Thymus (tissue), 11 donors: ENCODE measurements around the gene SUGP2. TPM values are rescaled to one million over a fixed set of nuclear protein-coding genes. Genes with fewer than 3 reads are reported as not detected.

Experiments used
- DNase-seq, 9 donors: peaks; one replicate each; pipeline ENCODE4 v3.0.0-alpha.2; 2013; ENCODE audit warnings: low spot score in 9 of 9, low read depth in 6 of 9, missing footprints in 1 of 9
- H3K27ac ChIP-seq, 2 donors: one replicate each; pipeline ENCODE4 v1.5.1; 2013; ENCODE audit warnings: control low read depth in 1 of 2, low read depth in 1 of 2, low read length in 1 of 2, mild to moderate bottlenecking in 1 of 2, moderate library complexity in 1 of 2
- H3K27me3 ChIP-seq, 2 donors: one replicate each; pipeline ENCODE4 v1.5.1; 2013; ENCODE audit warnings: low read length in 1 of 2; ENCODE audit not compliant: control insufficient read depth in 2 of 2, insufficient read depth in 1 of 2
- H3K36me3 ChIP-seq, 2 donors: one replicate each; pipeline ENCODE4 v1.5.1; 2013; ENCODE audit warnings: low read length in 1 of 2, mild to moderate bottlenecking in 1 of 2, moderate library complexity in 1 of 2; ENCODE audit not compliant: control insufficient read depth in 2 of 2, insufficient read depth in 2 of 2
- H3K4me1 ChIP-seq, 2 donors: one replicate each; pipeline ENCODE4 v1.5.1; 2013; ENCODE audit warnings: low read length in 2 of 2; ENCODE audit not compliant: control insufficient read depth in 2 of 2, insufficient read depth in 2 of 2
- H3K4me3 ChIP-seq, 2 donors: one replicate each; pipeline ENCODE4 v1.5.1; 2013; ENCODE audit warnings: low read length in 2 of 2, control low read depth in 1 of 2, mild to moderate bottlenecking in 1 of 2
- H3K9me3 ChIP-seq, 2 donors: one replicate each; pipeline ENCODE4 v1.5.1; 2013; ENCODE audit warnings: low read length in 1 of 2, mild to moderate bottlenecking in 1 of 2; ENCODE audit not compliant: control insufficient read depth in 2 of 2, insufficient read depth in 1 of 2
- WGBS: extraction: QIAGEN DNeasy Blood & Tissue Kit; methylation state at CpG from one replicate; pipeline ENCODE4 v1.1.7; 2013; 5-methylcytosine and 5-hydroxymethylcytosine counted together
- polyA plus RNA-seq: library from polyadenylated mRNA; stranded (reverse); fragments of 200-250 nt; gene quantifications from one replicate; pipeline ENCODE4 v1.2.3, GENCODE V29; 2013
- total RNA-seq: library from RNA; stranded (reverse); fragments of 120-200 nt; gene quantifications from one replicate; pipeline ENCODE4 v1.2.4, GENCODE V29; 2013
- donor health status: healthy.

The SUGP2 gene
- total and polyA plus RNA-seq, 2 donors = 45.3 to 129 TPM

DNA sequence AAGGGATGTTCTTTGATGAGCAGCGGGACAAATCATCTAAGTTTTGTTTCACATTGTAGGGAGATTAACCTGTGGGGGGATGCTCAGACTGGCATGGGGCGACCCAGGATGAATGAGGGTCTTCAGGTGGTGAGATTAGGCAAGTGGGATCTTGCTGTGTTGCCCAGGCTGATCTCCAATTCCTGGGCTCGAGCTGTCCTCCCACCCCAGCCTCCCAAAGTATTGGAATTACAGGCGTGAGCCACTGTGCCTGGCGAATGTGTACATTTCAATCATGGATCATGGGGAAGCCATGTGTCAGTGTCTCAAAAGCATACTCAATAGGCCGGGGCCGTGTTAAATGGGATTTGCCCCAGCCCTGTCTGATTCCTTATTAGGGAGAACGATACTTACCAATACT is 38.6 kb upstream of the SUGP2 start:
- no peak overlapping the region for H3K27ac ChIP-seq
- H3K4me1 ChIP-seq = peaks cover 4 to 23% of the 10 kb centered on the region in 2 donors
- H3K27me3 ChIP-seq = no peaks in the 10 kb centered on the region
- 97% methylated on average over 8 of the region's 8 CpGs for WGBS
- no peak overlapping the region for H3K4me3 ChIP-seq
- peaks cover 10 to 24% of the 10 kb centered on the region in 2 donors for H3K36me3 ChIP-seq
- no peak for DNase-seq
- H3K9me3 ChIP-seq = peaks cover 0 to 4% of the 10 kb centered on the region in 2 donors

GRCh38 chr19:19068659-19069654 is 35.6 kb upstream of the SUGP2 start:
- Histone ChIP-seq H3K27ac (peak overlapping the region in 1 of 2 donors; percentile 17), H3K4me3 (no peak overlapping the region), H3K27me3 (no peaks in the 10 kb centered on the region), H3K9me3 (peaks cover 0 to 4% of the 10 kb centered on the region in 2 donors), H3K4me1 (peaks cover 4 to 41% of the 10 kb centered on the region in 2 donors), H3K36me3 (peaks cover 8 to 12% of the 10 kb centered on the region in 2 donors)
- 87% methylated on average over 11 of the region's 11 CpGs for WGBS
- DNase-seq = no peak

DNA sequence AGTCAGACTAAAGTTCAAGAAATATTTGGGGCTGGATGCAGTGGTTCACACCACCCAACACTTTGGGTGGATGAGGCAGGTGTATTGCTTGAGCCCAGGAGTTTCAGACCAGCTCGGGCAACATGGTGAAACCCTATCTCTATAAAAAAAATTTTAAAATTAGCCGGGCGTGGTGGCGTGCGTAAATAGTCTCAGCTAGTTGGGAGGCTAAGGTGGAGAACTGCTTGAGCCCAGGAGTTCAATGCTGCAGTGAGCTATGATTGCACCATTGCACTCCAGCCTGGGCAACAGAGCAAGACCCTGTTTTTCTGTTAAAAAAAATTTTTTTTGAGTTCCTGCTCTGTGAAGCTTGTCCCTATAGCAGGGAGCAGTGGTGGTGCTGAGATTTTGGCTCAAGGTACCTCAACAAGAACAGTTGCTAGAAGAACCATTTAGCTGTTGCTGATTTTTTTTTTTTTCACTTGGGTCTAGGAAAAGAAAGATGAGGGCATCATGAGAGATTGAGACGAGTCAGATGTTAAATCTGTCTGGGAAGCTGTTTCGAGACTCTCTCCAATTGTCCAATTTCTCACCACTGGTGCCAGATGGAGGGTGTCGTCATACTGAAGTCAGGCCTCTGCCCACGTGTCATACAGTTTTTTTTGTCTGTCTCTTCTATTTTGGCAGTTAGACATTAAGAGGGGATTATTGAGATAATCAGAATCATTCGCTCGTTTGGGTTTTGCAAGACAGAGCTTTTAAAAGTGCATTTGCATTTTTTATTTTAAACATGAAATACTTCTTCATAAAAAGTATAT is 34.2 kb upstream of the SUGP2 start:
- peaks cover 4 to 47% of the 10 kb centered on the region in 2 donors for H3K4me1 ChIP-seq
- DNase-seq = no peak
- peaks cover 6% of the 10 kb centered on the region in 2 donors for H3K36me3 ChIP-seq
- H3K4me3 ChIP-seq = no peak overlapping the region
- WGBS = 95% methylated on average over 11 of the region's 11 CpGs
- H3K27me3 ChIP-seq = no peaks in the 10 kb centered on the region
- H3K9me3 ChIP-seq = peaks cover 0 to 4% of the 10 kb centered on the region in 2 donors
- no peak overlapping the region for H3K27ac ChIP-seq

- Histone ChIP-seq H3K4me1 (peaks cover 4 to 66% of the 10 kb centered on the region in 2 donors), H3K4me3 (peak overlapping the region; percentile 75 to 77), H3K27me3 (no peaks in the 10 kb centered on the region), H3K9me3 (peaks cover 0 to 4% of the 10 kb centered on the region in 2 donors), H3K27ac (peak overlapping the region; percentile 81 to 87), H3K36me3 (peaks cover 0 to 7% of the 10 kb centered on the region in 2 donors)
- peak in 4 of 9 donors; percentile 22 to 65 (median 42) for DNase-seq
- WGBS = 1% methylated on average over 25 of the region's 25 CpGs
Observed at GRCh38 chr19:19064811-19065745, 31.8 kb upstream of the SUGP2 start.

DNA sequence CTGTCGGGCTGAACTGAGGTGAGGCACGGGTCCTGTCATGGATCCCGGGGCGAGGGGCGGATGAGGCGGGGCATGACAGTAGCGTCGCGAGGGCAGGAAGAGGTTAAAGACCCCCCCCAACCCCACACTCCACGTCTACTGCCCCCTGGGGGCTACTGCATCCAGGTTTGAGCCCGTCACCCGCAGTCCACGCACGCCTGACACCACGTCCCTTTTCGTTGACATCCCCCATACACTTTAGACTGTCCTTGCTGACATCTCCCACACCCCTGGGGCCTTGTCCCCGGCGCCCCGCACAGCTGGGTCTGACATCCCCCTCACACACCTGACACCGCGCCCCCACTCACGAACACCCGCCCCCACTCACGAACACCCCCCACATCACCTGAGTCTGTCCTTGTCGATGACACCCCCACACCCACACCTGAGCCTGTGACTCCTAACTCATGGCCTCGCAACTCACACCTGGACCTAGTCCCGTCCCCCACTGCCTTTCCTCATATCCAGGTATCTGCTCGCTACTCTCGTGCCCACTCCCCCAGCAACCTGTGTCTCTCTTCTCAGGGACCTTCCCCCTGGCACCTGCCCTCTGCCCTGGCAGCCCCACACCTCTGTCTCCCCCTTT is 30.9 kb upstream of the SUGP2 start:
- DNase-seq = no peak

DNA sequence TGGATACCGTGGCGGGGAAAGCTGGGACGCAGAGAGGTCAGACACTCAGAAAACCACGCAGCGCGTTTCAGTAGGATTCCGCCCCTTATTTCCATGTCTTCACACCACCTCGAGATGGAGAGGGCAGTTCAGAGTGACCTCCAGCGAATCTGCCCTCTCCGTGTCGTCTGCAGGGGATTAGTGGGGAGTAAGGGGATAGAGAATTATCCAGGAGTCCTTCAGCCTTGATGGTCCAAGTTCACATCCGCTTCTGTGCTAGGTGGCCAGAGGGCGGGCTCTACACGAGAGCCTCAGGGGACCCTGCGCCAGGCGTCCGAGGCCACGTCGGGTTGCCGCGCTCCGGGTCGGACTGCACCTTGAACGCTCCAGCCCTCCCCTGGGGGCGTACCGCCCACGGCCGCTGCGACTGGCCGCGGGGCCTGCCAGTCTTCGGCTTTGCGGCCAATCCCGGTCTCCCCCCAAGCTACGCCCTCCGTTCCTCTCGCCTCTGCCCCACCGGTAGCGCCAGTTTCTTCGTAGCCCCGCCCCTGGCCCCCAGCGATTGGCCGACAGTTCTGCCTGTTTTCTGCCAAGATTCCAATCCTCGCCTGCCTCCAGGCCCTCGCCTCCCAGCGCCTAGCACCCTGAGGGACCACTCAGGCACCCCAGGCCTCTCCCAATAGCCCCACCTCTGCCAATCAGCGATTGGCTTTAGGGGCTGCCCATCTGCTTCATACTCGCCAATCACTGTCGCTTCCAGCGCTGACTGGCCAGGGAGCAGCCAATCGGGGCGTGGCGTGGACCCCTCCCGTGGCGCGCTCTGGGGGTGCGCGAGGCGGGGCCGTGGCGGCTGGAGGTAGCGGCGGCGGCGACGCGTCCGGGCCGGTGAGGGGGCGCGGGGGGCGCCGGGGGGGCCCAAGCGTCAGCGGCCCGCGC is 30.1 kb upstream of the SUGP2 start, which contains the start of gene SLC25A42:
Gene SLC25A42 (plus strand): TSS at position 812 of the 915 bp plus-strand sequence. CDS start 32,131 bp downstream, outside the sequence.
- DNase-seq = peak; percentile 98 to 100 (median 99)
- Histone ChIP-seq H3K27me3 (no peaks in the 10 kb centered on the region), H3K36me3 (peaks cover 14 to 17% of the 10 kb centered on the region in 2 donors), H3K4me3 (peak within 1 kb of the TSS; percentile 75 to 77), H3K27ac (peak within 1 kb of the TSS; percentile 81 to 87), H3K4me1 (peaks cover 0 to 69% of the 10 kb centered on the region in 2 donors), H3K9me3 (no peaks in the 10 kb centered on the region)
- 6% methylated on average over 77 of the region's 77 CpGs for WGBS

More for the DNA sequence above, 30.9 kb upstream of the SUGP2 start:
- H3K27ac ChIP-seq = peak overlapping the region; percentile 81 to 87
- peaks cover 0 to 3% of the 10 kb centered on the region in 2 donors for H3K9me3 ChIP-seq
- 3% methylated on average over 29 of the region's 29 CpGs for WGBS
- H3K36me3 ChIP-seq = peaks cover 6 to 12% of the 10 kb centered on the region in 2 donors
- peak overlapping the region; percentile 75 to 77 for H3K4me3 ChIP-seq
- peaks cover 4 to 73% of the 10 kb centered on the region in 2 donors for H3K4me1 ChIP-seq
- no peaks in the 10 kb centered on the region for H3K27me3 ChIP-seq

DNA sequence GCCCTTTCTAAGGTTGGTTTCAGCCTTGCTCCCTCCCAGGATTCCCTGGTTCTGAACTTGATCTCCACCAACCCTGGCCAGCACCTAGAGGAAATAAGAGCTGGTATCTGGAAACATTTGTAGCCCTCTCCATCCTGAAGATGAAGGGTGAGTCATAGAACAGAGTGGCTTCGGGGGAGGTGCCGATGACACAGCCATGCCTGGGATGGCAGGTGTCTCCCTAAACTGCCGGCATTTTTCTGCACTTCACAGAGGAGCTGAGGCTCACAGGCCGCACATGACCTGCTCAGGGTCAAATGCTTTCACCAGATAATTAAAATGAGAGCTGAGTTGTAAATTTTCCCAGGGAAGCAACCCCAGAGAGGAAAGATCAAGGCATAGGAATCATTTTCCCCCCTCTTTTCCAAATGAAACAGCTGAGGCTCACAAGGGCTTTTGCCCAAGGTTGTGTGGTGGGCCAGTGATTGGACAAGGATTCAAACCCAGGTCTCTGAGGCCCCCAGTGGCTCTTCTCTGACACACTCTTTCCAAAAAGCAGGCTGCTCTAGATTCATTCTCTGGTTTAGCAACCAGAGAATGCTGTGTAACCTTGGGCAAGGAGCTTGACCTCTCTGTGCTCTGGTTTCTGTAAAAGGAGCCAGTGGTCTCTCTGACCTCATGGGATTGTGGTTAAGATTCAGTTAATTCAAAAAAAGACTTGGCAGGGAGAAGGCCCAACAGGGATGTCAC is 29.3 kb upstream of the SUGP2 start:
- Histone ChIP-seq H3K36me3 (peaks cover 22 to 25% of the 10 kb centered on the region in 2 donors), H3K4me3 (peak overlapping the region; percentile 51 to 77), H3K27ac (peak overlapping the region in 1 of 2 donors; percentile 61), H3K9me3 (no peaks in the 10 kb centered on the region), H3K27me3 (no peaks in the 10 kb centered on the region), H3K4me1 (peaks cover 0 to 69% of the 10 kb centered on the region in 2 donors)
- no peak for DNase-seq
- WGBS = 89% methylated on average over 4 of the region's 4 CpGs
